DMS153 treated with DMSO at 0.1 percent for 48 hours (cell line): ENCODE data around the gene LGALS12.
"Not testable (repeated sequence)": the region's sequence is repeated elsewhere in the genome, so short reads cannot be mapped to it uniquely, and the experiment has no call there.

Experiments
- DNase-seq: peaks from one replicate; lab custom pipeline; 2025; ENCODE audit not compliant: unreplicated experiment; lab: John Stamatoyannopoulos, UW

The LGALS12 gene

DNA sequence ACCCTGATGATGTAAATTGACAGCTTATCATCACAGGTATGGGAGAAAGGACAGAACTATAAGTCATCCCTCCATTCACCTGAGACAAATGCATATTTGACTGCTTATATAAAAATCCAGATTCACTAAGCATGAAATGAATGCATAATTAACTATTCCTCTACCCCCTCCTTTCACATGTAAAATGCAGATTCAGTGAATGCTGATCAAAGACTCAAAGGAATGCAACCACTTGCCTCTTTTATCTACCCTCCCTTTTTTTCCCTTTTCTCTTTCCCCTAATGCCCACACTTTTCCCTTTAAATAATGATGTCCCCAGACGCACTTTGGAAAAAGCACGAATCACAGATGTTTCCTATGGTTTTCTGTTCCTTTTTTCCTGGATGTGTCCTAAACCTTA lies 26.2 kb downstream of the LGALS12 start:
- DNase-seq, result no peak

GRCh38 chr11:63532799-63533475 lies 27.1 kb downstream of the LGALS12 start:
- DNase-seq, result no peak

- DNase-seq, result no peak
These were observed 28.2 kb downstream of the LGALS12 start for GRCh38 chr11:63534076-63534475.

GRCh38 chr11:63534895-63535461 lies 29.1 kb downstream of the LGALS12 start:
- no peak for DNase-seq

DNA sequence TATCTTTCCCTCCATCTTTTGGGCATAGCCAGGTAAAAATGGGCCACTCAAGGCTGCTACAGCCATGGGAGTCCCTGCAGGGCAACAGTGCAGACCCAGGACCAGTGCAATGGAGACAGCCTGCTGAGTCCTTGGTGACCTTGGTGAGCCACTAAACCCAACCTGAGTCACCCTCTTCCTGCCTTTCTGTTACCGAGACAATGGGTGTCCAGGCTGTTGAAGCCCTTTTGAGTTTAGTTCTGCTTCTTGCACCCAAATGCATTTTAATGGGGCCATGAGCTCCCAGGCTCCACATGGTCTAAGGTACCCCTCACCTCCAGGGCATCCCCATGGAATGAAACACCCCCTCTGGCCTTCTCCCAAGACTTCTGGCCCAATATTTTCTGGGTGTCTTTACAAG lies 29.9 kb downstream of the LGALS12 start:
- DNase-seq, result no peak

- DNase-seq, result peak; percentile 1
These were observed 30.9 kb downstream of the LGALS12 start, which contains the start of gene PLAAT4 for GRCh38 chr11:63536669-63537292. TSS of gene PLAAT4 (plus strand) at chr11:63536808. CDS start at chr11:63536869, 61 bp downstream.

DNA sequence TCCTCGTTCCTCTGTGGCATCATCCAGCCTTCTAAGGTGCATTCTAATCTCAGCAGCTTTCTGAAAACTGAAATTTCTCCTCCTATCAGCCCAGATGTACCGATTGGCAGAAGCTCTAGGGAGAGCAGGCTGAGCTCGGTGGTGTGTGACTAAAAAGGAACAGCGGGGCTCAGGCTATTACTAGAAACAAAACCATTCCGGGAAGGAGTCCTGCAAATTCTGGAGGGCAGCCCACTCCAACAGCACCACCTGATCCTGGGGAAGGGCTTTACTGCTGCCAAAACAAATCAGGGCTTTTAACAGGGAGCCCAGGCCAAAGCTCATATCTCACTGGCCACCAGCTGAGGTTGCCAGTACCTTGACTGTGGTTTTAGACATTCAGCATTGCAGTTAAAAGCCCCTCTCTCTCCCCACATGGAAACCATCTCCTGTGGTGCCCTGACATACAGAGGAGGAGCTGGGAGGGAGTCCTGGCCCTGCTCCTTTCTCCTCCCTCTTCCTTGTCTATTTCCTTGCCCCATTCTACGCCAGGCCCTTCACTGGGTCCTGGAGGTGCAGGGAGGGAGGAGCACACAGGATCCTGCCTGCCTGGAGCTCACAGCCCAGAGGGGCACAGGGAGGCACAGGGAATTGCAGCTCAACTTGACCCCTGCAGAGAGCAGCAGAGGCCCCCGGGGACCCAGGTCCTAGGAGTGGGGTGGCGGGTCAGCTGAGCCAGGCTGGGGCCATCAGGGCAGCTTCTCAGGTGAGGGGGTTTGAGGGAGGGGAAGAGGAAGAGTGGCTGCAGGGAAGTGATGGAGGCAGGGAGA lies 31.6 kb downstream of the LGALS12 start:
- DNase-seq, result no peak

- not testable (repeated sequence) for DNase-seq
These were observed 36.6 kb downstream of the LGALS12 start for GRCh38 chr11:63542506-63542905.

GRCh38 chr11:63543711-63544110 lies 37.8 kb downstream of the LGALS12 start:
- DNase-seq, result no peak

DNA sequence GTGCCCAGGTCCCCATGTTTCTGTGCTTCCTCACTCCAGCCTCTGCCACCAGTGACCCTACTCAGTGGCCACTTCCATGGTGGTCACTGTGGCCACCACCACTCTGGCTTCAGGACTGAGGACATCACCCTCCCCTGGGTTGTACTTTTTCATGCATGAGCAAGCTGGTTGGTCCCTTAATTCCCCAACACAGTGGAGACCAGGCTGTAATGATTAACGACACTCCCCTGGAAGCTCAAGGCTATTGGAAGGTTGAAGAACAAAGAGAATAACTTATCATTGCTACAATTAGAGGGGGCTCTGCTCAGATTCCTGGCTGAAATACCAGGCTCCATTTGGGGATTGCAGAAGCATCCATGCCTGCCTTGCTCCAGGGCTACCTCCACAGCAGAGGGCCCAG lies 41.2 kb downstream of the LGALS12 start:
- no peak for DNase-seq

DNA sequence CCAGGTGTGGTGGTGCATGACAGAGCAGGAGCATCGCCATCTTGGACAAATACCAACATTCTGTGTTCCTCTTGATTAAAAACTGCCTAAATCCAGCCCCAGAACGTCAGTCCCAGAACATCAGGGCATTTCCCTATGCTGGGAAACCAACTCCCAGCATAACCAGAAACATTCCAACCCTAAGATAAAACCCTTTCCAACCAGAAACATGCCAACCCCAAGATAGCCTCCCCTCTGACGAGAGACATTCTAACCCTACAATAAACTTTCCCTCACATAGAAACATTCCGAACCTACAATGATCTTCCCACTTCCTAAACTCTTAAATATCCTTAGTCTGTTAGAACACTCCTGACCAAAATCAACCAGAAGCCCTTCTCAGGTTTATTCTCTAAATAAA lies 42.3 kb downstream of the LGALS12 start:
- no peak for DNase-seq

- DNase-seq, result no peak
These were observed 43.5 kb downstream of the LGALS12 start for GRCh38 chr11:63549411-63549810.

DNA sequence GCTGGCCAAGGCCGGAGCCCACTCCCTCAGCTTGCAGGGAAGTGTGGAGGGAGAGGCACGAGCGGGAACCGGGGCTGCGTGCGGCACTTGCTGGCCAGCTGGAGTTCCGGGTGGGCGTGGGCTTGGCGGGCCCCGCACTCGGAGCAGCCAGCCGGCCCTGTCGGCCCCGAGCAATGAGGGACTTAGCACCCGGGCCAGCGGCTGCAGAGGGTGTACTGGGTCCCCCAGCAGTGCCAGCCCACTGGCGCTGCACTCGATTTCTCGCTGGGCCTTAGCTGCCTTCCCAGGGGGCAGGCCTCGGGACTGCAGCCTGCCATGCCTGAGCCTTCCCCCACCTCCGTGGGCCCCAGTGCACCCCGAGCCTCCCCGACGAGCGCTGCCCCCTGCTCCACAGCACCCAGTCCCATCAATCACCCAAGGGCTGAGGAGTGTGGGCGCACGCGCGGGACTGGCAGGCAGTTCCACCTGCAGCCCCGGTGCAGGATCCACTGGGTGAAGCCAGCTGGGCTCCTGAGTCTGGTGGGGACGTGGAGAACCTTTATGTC lies 44.3 kb downstream of the LGALS12 start:
- DNase-seq, result not testable (repeated sequence)

GRCh38 chr11:63551091-63551888 lies 45.4 kb downstream of the LGALS12 start:
- DNase-seq, result no peak

DNA sequence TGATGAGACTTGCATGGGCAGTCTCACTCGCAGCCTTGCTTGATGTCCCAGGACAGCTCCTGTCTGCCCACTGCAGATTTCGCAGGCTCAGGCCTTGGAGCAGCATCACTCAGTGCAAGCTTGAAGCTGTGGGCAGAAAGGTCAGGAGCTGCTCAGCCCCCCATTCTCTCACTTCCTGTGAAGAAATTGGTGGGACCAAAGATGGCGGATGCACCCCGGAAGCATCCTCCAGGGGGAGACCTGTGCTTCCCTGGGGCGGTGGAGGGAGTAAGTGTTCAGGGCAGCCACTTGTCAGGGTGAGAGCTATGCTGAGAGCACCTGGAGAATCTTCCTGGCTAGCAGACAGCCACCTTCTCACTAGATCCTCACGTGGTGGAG lies 46.0 kb downstream of the LGALS12 start:
- no peak for DNase-seq

- DNase-seq, result no peak
These were observed 47.0 kb downstream of the LGALS12 start for GRCh38 chr11:63552921-63553320.

DNA sequence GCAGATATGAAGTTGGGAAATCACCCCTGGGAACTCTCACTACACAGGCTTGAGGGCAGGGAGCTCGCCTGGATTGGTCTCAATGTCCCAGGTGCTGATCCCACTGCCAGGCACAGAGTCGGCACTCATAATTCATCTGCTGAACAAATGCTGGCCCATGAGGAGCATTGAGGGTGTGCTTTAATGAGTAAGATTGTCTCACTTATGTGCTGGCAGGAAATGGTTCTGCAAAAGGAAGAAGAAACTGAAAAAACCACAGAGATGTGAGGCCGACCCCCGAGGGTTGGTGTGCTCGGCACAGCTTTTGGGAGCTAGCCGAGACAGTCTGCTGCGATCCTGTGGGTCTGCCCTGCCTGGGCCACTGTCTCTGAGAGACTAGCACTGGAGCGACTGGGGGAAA lies 47.9 kb downstream of the LGALS12 start:
- DNase-seq, result no peak

DNA sequence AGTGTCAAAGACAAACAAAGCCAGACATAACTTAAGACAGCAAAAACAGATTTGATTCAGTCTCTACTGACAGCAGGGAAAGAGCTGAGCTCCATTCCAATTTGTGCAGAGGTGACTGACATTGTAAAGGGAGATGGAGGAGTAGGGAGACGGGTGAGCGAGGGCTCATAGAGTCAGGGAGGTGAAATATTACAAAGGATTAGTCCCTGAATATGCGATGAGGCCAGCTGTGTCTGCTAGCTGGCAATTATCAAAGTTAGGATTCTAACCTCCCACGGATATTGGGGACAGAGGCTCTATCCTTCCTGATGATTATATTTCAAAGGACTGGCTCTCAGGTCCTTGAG lies 49.0 kb downstream of the LGALS12 start:
- no peak for DNase-seq

- DNase-seq, result no peak
These were observed 50.6 kb downstream of the LGALS12 start for GRCh38 chr11:63556404-63557013.

GRCh38 chr11:63557570-63557969 lies 51.7 kb downstream of the LGALS12 start:
- DNase-seq, result no peak
